Esophagus squamous epithelium (tissue), 5 donors: Measurements from ENCODE around the gene PDE3A. TPM values are rescaled to one million over a fixed set of nuclear protein-coding genes. Genes with fewer than 3 reads are reported as not detected.

Experiments used
- DNase-seq: peaks from one replicate; lab custom pipeline; 2025; lab: John Stamatoyannopoulos, UW
- H3K27ac ChIP-seq, 4 donors: fragments of 200-600 bp; sonication (generic); one replicate each; pipeline ENCODE4 v1.5.1; 2016 to 2019; ENCODE audit warnings: mild to moderate bottlenecking in 1 of 4
- H3K27me3 ChIP-seq, 4 donors: fragments of 200-600 bp; sonication (generic); 1 replicate in 3 of 4; 2 replicates in 1 of 4; pipeline versions ENCODE4 v1.5.1 to v1.6.0; 2017 to 2021; ENCODE audit warnings: antibody characterized with exemption in 1 of 4
- H3K36me3 ChIP-seq, 3 donors: fragments of 200-600 bp; sonication (generic); one replicate each; pipeline ENCODE4 v1.5.1; 2016 to 2019
- H3K4me1 ChIP-seq, 3 donors: fragments of 200-600 bp; sonication (generic); one replicate each; pipeline ENCODE4 v1.5.1; 2017 to 2019
- H3K4me3 ChIP-seq, 4 donors: fragments of 200-600 bp; sonication (generic); 1 replicate in 3 of 4; 2 replicates in 1 of 4; pipeline ENCODE4 v1.5.1; 2016 to 2019; ENCODE audit warnings: mild to moderate bottlenecking in 2 of 4, moderate library complexity in 1 of 4
- H3K9me3 ChIP-seq, 3 donors: fragments of 200-600 bp; sonication (generic); one replicate each; pipeline ENCODE4 v1.5.1; 2016 to 2019
- CTCF ChIP-seq, 6 experiments: fragments of 450-650 bp in 4 of 6; fragments of 200-600 bp in 2 of 6; sonication (generic) in 2 of 6; IDR thresholded peaks; one replicate each; pipeline ENCODE4 v1.5.1; 2016 to 2019; ENCODE audit warnings: antibody characterized with exemption in 6 of 6, mild to moderate bottlenecking in 4 of 6, moderate library complexity in 4 of 6
- POLR2A ChIP-seq, 4 donors: fragments of 450-650 bp; IDR thresholded peaks; one replicate each; pipeline ENCODE4 v1.6.1; 2017; ENCODE audit warnings: antibody characterized with exemption in 4 of 4, mild to moderate bottlenecking in 4 of 4, moderate library complexity in 3 of 4
- WGBS, 2 donors: methylation state at CpG; one replicate each; pipeline ENCODE4 v1.1.5; 2018; 5-methylcytosine and 5-hydroxymethylcytosine counted together
- intact Hi-C: fragments of 100-400 bp; cut with DNase I; formaldehyde crosslinking; loops from one replicate; pipeline ENCODE4 v1.15.0; 2022
- total RNA-seq, 4 donors: library from RNA; depleted of rRNA; stranded (reverse); fragments of >200 nt; gene quantifications; one replicate each; pipeline ENCODE4 v1.1.0, GENCODE V29; 2016
- donor health status: DM: yes; HTN: yes; CAD: no.

PDE3A gene
- total RNA-seq, 4 donors from 2014 or later: 0.30 to 5.5 (median 3.1) TPM

- TF ChIP-seq CTCF (IDR thresholded peaks at IDR 0.05): no peak
- no peak for TF ChIP-seq POLR2A (IDR thresholded peaks at IDR 0.05)
- H3K27me3 ChIP-seq: no peaks in the 10 kb centered on the region
These were observed 155.8 kb downstream of the PDE3A start for GRCh38 chr12:20524113-20524512.

DNA sequence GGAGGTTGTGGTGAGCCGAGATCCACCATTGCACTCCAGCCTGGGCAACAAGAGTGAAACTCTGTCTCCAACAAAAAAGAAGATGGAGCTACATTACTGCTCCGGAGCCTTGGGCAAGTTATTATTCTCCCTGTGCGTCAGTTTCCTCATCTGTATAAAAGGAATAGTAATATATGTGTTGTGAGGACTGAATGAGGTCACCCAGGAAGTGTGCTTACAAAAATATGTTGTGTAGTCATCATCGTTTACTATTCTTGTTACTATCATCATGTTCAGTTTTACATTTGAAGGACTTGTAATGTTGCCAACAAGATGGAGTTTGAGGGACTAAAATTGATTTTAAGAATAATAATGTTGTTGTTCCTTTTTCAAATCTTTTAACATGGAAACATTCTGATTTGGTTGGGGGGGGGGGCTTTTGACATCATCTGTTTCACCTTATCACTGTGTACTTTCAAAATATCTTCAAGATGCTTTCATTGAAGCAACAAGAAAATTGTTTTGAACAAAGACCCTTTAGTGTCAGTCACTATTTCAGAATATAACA, 156.8 kb downstream of the PDE3A start:
- no peak overlapping the region for H3K4me3 ChIP-seq
- H3K9me3 ChIP-seq: no peaks in the 10 kb centered on the region
- H3K36me3 ChIP-seq: no peaks in the 10 kb centered on the region
- H3K27ac ChIP-seq: no peak overlapping the region
- intact Hi-C loops: no loop called here
- 84 to 89% methylated on average over 4 of the region's 4 CpGs for WGBS, 2 donors
- no peaks in the 10 kb centered on the region for H3K4me1 ChIP-seq
- no peak for DNase-seq
- H3K27me3 ChIP-seq: no peaks in the 10 kb centered on the region
- TF ChIP-seq POLR2A (IDR thresholded peaks at IDR 0.05) (no peak), CTCF (IDR thresholded peaks at IDR 0.05) (no peak)

More at GRCh38 chr12:20524113-20524512, 155.8 kb downstream of the PDE3A start:
- intact Hi-C loops: no loop called here
- no peak for DNase-seq
- H3K4me3 ChIP-seq: no peak overlapping the region
- H3K27ac ChIP-seq: no peak overlapping the region
- no peaks in the 10 kb centered on the region for H3K4me1 ChIP-seq
- 77 to 84% methylated on average over 5 of the region's 5 CpGs for WGBS, 2 donors
- H3K9me3 ChIP-seq: no peaks in the 10 kb centered on the region
- H3K36me3 ChIP-seq: no peaks in the 10 kb centered on the region

- Histone ChIP-seq H3K4me1 (no peaks in the 10 kb centered on the region), H3K9me3 (no peaks in the 10 kb centered on the region), H3K27me3 (no peaks in the 10 kb centered on the region), H3K4me3 (no peak overlapping the region), H3K27ac (peak overlapping the region in 1 of 4 donors; percentile 5), H3K36me3 (no peaks in the 10 kb centered on the region)
- no peak for TF ChIP-seq CTCF (IDR thresholded peaks at IDR 0.05)
- no peak for TF ChIP-seq POLR2A (IDR thresholded peaks at IDR 0.05)
- WGBS, 2 donors: 47 to 66% methylated on average over 8 of the region's 8 CpGs
- DNase-seq: no peak
- intact Hi-C loops: no loop called here
These were observed 159.3 kb downstream of the PDE3A start for GRCh38 chr12:20527417-20528163.

GRCh38 chr12:20528208-20528607, 159.9 kb downstream of the PDE3A start:
- Histone ChIP-seq H3K4me1 (no peaks in the 10 kb centered on the region), H3K27me3 (no peaks in the 10 kb centered on the region), H3K9me3 (no peaks in the 10 kb centered on the region), H3K36me3 (no peaks in the 10 kb centered on the region), H3K27ac (no peak overlapping the region), H3K4me3 (no peak overlapping the region)
- TF ChIP-seq CTCF (IDR thresholded peaks at IDR 0.05) (no peak), POLR2A (IDR thresholded peaks at IDR 0.05) (no peak)
- 58 to 65% methylated on average over 1 of the region's 1 CpG for WGBS, 2 donors
- DNase-seq: no peak
- intact Hi-C loops: no loop called here

- Histone ChIP-seq H3K27ac (no peak overlapping the region), H3K4me1 (peaks cover 0 to 8% (median 0%) of the 10 kb centered on the region in 3 donors), H3K9me3 (no peaks in the 10 kb centered on the region), H3K4me3 (no peak overlapping the region), H3K36me3 (no peaks in the 10 kb centered on the region), H3K27me3 (no peaks in the 10 kb centered on the region)
- 56 to 62% methylated on average over 4 of the region's 4 CpGs for WGBS, 2 donors
- no peak for DNase-seq
- intact Hi-C loops: no loop called here
- no peak for TF ChIP-seq CTCF (IDR thresholded peaks at IDR 0.05)
- no peak for TF ChIP-seq POLR2A (IDR thresholded peaks at IDR 0.05)
These were observed 177.9 kb downstream of the PDE3A start for GRCh38 chr12:20546267-20546666.
